Motor neuron (in vitro differentiated cells): Measurements from ENCODE around the gene SLC7A8. TPM values are rescaled to one million over a fixed set of nuclear protein-coding genes. Genes with fewer than 3 reads are reported as not detected.
A peak's percentile ranks its signal among the peaks of the same experiment; 100 is the strongest.

ENCODE experiments used
- ATAC-seq, 8 experiments: fragments of 200-7000 bp; cut with Tn5 transposase; replicated peaks in 6 of 8; 2 replicates each; pipeline ENCODE4 v1.8.0; 2021; ENCODE audit warnings: mild to moderate bottlenecking in 8 of 8, moderate library complexity in 8 of 8
- H3K27ac ChIP-seq, 2 donors: fragments of 250-450 bp; sonication (Bioruptor Pico); 2 replicates each; pipeline ENCODE4 v1.9.0; 2021; ENCODE audit warnings: antibody characterized with exemption in 2 of 2, mild to moderate bottlenecking in 2 of 2, moderate library complexity in 1 of 2
- H3K4me1 ChIP-seq, 2 donors: fragments of 250-450 bp; sonication (Bioruptor Pico); replicated peaks in 1 of 2; 2 replicates each; pipeline ENCODE4 v1.6.1; 2021; ENCODE audit warnings: antibody characterized with exemption in 2 of 2, mild to moderate bottlenecking in 2 of 2, moderate library complexity in 1 of 2
- H3K4me3 ChIP-seq, 5 donors: fragments of 250-450 bp; sonication (Bioruptor Pico); 2 replicates each; pipeline ENCODE4 v1.9.0; 2021; ENCODE audit warnings: antibody characterized with exemption in 5 of 5, mild to moderate bottlenecking in 5 of 5, moderate library complexity in 4 of 5
- WGBS, 10 experiments: fragments of 450-650 bp; shearing (Covaris generic); methylation state at CpG; one replicate each; pipeline ENCODE4 v1.0.0; 2022; 5-methylcytosine and 5-hydroxymethylcytosine counted together
- in situ Hi-C, 9 experiments: fragments of 400-800 bp; cut with MboI; loops; one replicate each; pipeline ENCODE4 v1.15.0; 2021; ENCODE audit warnings: low sequenced_read_pairs in 9 of 9, low pct_unique_long_range_greater_than_20kb in 2 of 9; ENCODE audit not compliant: unreplicated experiment in 9 of 9
- total RNA-seq, 8 experiments: library from RNA; unstranded; fragments of 300-600 nt; gene quantifications; 2 replicates each; pipeline versions ENCODE4 v1.2.3 to v1.2.4, GENCODE V29; 2022

Gene SLC7A8
- total RNA-seq, 8 experiments from 2014 or later: 0.96 to 55.9 (median 3.4) TPM

- in situ Hi-C loops: no loop called here
- no peak for ATAC-seq
- WGBS, 10 experiments: 61 to 100% (median 90%) methylated on average over 1 to 4 of the region's 4 CpGs; no CpG with 5 or more reads in 3 of the 10 experiments
- Histone ChIP-seq H3K4me1 (peaks cover 7 to 9% of the 10 kb centered on the region in 2 donors), H3K27ac (no peak overlapping the region), H3K4me3 (no peak overlapping the region)
Observed at GRCh38 chr14:23090254-23090636, 93.2 kb downstream of the SLC7A8 start.

- Histone ChIP-seq H3K27ac (no peak overlapping the region), H3K4me3 (no peak overlapping the region), H3K4me1 (peaks cover 7 to 9% of the 10 kb centered on the region in 2 donors)
- 54 to 98% (median 92%) methylated on average over 3 to 12 of the region's 12 CpGs for WGBS, 10 experiments
- in situ Hi-C loops: no loop called here
- peak in 1 of 8 experiments; percentile 3 for ATAC-seq
Observed at GRCh38 chr14:23089498-23090253, 93.8 kb downstream of the SLC7A8 start.

GRCh38 chr14:23086565-23086964 is 96.9 kb downstream of the SLC7A8 start:
- no peak for ATAC-seq
- no peak overlapping the region for H3K27ac ChIP-seq
- in situ Hi-C loops: no loop called here
- H3K4me3 ChIP-seq: no peak overlapping the region
- WGBS, 10 experiments: 86 to 100% (median 100%) methylated on average over 1 of the region's 1 CpG; no CpG with 5 or more reads in 6 of the 10 experiments
- H3K4me1 ChIP-seq: no peaks in the 10 kb centered on the region

GRCh38 chr14:23085458-23085857 is 98.0 kb downstream of the SLC7A8 start:
- 36 to 100% (median 89%) methylated on average over 1 to 3 of the region's 3 CpGs; no CpG with 5 or more reads in 1 of the 10 experiments for WGBS, 10 experiments
- in situ Hi-C loops: no loop called here
- Histone ChIP-seq H3K4me3 (no peak overlapping the region), H3K4me1 (no peaks in the 10 kb centered on the region), H3K27ac (no peak overlapping the region)
- ATAC-seq: peak in 1 of 8 experiments; percentile 46

DNA sequence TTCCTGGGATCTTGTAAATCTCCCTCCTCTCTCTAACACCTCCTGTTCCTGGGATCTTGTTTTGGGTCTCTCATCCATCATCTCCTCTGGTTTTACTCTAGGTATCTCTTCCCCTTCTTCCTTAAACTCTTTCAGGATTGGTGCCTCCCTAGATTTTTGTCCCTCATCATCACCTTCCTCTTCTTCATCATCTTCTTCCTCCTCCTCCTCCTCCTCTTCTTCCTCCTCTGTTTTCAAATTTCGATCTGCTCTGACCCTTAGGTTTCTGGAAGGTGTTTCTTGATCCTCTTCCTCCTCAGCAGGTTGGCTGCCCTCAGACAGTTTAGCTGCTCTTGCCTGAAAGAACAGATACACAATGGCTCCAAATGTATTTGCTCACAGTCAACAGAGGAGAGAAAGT is 103.0 kb downstream of the SLC7A8 start:
- in situ Hi-C loops: no loop called here
- WGBS, 10 experiments: 88 to 100% (median 100%) methylated on average over 1 of the region's 1 CpG; no CpG with 5 or more reads in 1 of the 10 experiments
- H3K4me3 ChIP-seq: no peak overlapping the region
- no peaks in the 10 kb centered on the region for H3K4me1 ChIP-seq
- no peak overlapping the region for H3K27ac ChIP-seq
- ATAC-seq: no peak

DNA sequence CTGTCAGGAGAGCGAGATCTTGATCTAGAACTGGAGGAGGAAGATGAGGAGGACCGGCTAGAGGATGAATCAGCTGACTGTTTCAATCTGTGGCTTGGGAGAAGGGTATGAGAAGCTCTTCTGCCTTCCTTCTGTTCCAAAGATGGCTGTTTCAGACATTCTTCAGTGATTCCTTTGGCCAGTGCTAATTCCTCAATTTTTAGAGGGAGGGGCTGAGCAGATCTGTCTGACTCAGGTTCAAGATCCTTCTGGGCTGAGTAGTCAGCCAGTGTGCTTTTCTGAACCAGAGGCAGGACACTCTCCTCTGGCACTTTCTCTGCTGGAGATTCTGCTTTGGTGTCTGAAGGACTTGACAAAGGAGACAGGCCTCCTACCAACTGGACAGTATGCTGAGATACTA is 103.7 kb downstream of the SLC7A8 start:
- H3K27ac ChIP-seq: no peak overlapping the region
- no peaks in the 10 kb centered on the region for H3K4me1 ChIP-seq
- 20 to 100% (median 73%) methylated on average over 1 to 2 of the region's 2 CpGs; no CpG with 5 or more reads in 5 of the 10 experiments for WGBS, 10 experiments
- in situ Hi-C loops: no loop called here
- H3K4me3 ChIP-seq: no peak overlapping the region
- ATAC-seq: no peak

- H3K4me3 ChIP-seq: no peak overlapping the region
- H3K4me1 ChIP-seq: no peaks in the 10 kb centered on the region
- ATAC-seq: peak in 5 of 8 experiments; percentile 18 to 99 (median 47)
- H3K27ac ChIP-seq: no peak overlapping the region
- 0 to 88% (median 56%) methylated on average over 1 of the region's 2 CpGs; no CpG with 5 or more reads in 6 of the 10 experiments for WGBS, 10 experiments
- in situ Hi-C loops: no loop called here
Observed at GRCh38 chr14:23078692-23079116, 104.8 kb downstream of the SLC7A8 start.

- Histone ChIP-seq H3K27ac (no peak overlapping the region), H3K4me3 (no peak overlapping the region), H3K4me1 (no peaks in the 10 kb centered on the region)
- 57 to 100% (median 82%) methylated on average over 2 to 5 of the region's 5 CpGs; no CpG with 5 or more reads in 3 of the 10 experiments for WGBS, 10 experiments
- ATAC-seq: no peak
- in situ Hi-C loops: no loop called here
Observed at GRCh38 chr14:23077962-23078361, 105.5 kb downstream of the SLC7A8 start.

DNA sequence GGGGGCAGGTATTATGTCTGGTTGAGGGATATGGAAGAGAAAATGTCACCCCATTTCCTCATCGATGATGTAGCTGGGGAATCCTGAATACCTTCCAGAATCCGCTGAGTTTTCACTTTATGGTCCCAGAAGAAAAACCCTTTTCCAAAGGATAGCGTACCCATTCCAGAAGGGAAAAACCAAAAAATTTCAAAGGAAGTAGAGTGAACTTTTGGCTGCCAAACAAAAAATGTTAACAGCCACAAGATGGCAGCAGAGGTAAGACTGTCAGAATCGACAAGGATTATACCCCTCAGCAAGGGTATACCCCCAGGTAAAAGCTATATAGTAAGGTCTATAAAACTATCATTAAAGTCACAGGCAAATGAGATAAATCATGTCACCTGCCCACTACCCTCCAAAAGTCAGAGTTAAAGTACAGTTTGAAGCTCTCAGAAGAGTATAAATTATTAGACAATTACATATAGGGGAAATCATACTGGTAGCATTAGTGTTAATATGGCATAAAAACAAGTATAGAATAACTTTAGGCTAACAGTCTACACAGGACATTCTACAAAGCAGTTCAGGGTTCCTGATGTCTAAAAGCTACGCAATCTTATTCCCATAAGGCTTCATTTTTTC is 106.6 kb downstream of the SLC7A8 start:
- peak in 1 of 8 experiments; percentile 66 for ATAC-seq
- in situ Hi-C loops: no loop called here
- no peak overlapping the region for H3K27ac ChIP-seq

More for the DNA sequence above, 106.6 kb downstream of the SLC7A8 start:
- WGBS, 10 experiments: 42 to 100% (median 62%) methylated on average over 1 to 4 of the region's 5 CpGs
- H3K4me1 ChIP-seq: peaks cover 5 to 7% of the 10 kb centered on the region in 2 donors
- no peak overlapping the region for H3K4me3 ChIP-seq

Other genes starting within 250 kb of the SLC7A8 start
- gene HAUS4, start 226.6 kb downstream of the SLC7A8 start, total RNA-seq: 10 to 100 TPM in 5 of 8 experiments, 1 to 10 TPM in 3; 7.1 to 29.1 (median 12.7) TPM
- 10 to 100 TPM in 4 of 8 experiments, 1 to 10 TPM in 4; 2.5 to 31.4 (median 8.9) TPM for gene AJUBA, start 201.1 kb downstream of the SLC7A8 start, total RNA-seq
- 10 to 100 TPM in 1 of 8 experiments, 1 to 10 TPM in 7; 6.1 to 11.9 (median 7.1) TPM for gene C14orf93, start 173.5 kb downstream of the SLC7A8 start, total RNA-seq
- 100 to 1,000 TPM; 109 to 312 (median 143) TPM for gene PSMB5, start 148.8 kb downstream of the SLC7A8 start, total RNA-seq
- gene PSMB11, start 141.4 kb downstream of the SLC7A8 start, total RNA-seq: under 1 TPM in 6 of 8 experiments, not detected in 2; 0.05 to 0.76 (median 0.17) TPM
- gene CDH24, start 126.1 kb downstream of the SLC7A8 start, total RNA-seq: 10 to 100 TPM in 4 of 8 experiments, 1 to 10 TPM in 4; 5.3 to 24.4 (median 11.0) TPM
- 100 to 1,000 TPM in 4 of 8 experiments, 10 to 100 TPM in 4; 52.2 to 315 (median 121) TPM for gene ACIN1, start 88.5 kb downstream of the SLC7A8 start, total RNA-seq
- 100 to 1,000 TPM in 1 of 8 experiments, 10 to 100 TPM in 7; 13.4 to 113 (median 35.1) TPM for gene C14orf119, start 88.2 kb downstream of the SLC7A8 start, total RNA-seq
- gene CIROP, start 78.7 kb downstream of the SLC7A8 start, total RNA-seq: under 1 TPM in 6 of 8 experiments, not detected in 2; 0.05 to 0.22 (median 0.18) TPM
- gene CEBPE, start 64.4 kb downstream of the SLC7A8 start, total RNA-seq: 1 to 10 TPM in 1 of 8 experiments, under 1 TPM in 1, not detected in 6; 0.52 to 1.6 TPM
- gene RNF212B, start 54.3 kb upstream of the SLC7A8 start, total RNA-seq: not detected
- gene HOMEZ, start 102.5 kb upstream of the SLC7A8 start, total RNA-seq: 1 to 10 TPM; 3.5 to 9.9 (median 7.4) TPM
- 10 to 100 TPM in 6 of 8 experiments, 1 to 10 TPM in 2; 6.1 to 21.3 (median 12.6) TPM for gene PPP1R3E, start 119.2 kb upstream of the SLC7A8 start, total RNA-seq
- 10 to 100 TPM; 12.6 to 37.7 (median 19.0) TPM for gene BCL2L2, start 123.2 kb upstream of the SLC7A8 start, total RNA-seq
- gene PABPN1, start 137.8 kb upstream of the SLC7A8 start, total RNA-seq: 100 to 1,000 TPM in 4 of 8 experiments, 10 to 100 TPM in 4; 57.2 to 162 (median 91.9) TPM
- 100 to 1,000 TPM in 1 of 8 experiments, 10 to 100 TPM in 4, 1 to 10 TPM in 3; 3.1 to 110 (median 39.3) TPM for gene SLC22A17, start 169.2 kb upstream of the SLC7A8 start, total RNA-seq
- 1 to 10 TPM; 1.0 to 9.6 (median 2.8) TPM for gene EFS, start 181.5 kb upstream of the SLC7A8 start, total RNA-seq
- under 1 TPM in 4 of 8 experiments, not detected in 4; 0.14 to 0.66 (median 0.44) TPM for gene IL25, start 189.1 kb upstream of the SLC7A8 start, total RNA-seq
- gene CMTM5, start 193.4 kb upstream of the SLC7A8 start, total RNA-seq: 1 to 10 TPM in 1 of 8 experiments, under 1 TPM in 6, not detected in 1; 0.05 to 2.0 (median 0.40) TPM
- under 1 TPM in 5 of 8 experiments, not detected in 3; 0.05 to 0.47 (median 0.14) TPM for gene MYH6, start 224.6 kb upstream of the SLC7A8 start, total RNA-seq